ENCODE results near the gene RPS6KL1. TPM values are rescaled to one million over a fixed set of nuclear protein-coding genes. Genes with fewer than 3 reads are reported as not detected.

The RPS6KL1 gene
- total and polyA plus RNA-seq, 2 experiments from 2014 or later, result 5.6 to 6.5 TPM

DNA sequence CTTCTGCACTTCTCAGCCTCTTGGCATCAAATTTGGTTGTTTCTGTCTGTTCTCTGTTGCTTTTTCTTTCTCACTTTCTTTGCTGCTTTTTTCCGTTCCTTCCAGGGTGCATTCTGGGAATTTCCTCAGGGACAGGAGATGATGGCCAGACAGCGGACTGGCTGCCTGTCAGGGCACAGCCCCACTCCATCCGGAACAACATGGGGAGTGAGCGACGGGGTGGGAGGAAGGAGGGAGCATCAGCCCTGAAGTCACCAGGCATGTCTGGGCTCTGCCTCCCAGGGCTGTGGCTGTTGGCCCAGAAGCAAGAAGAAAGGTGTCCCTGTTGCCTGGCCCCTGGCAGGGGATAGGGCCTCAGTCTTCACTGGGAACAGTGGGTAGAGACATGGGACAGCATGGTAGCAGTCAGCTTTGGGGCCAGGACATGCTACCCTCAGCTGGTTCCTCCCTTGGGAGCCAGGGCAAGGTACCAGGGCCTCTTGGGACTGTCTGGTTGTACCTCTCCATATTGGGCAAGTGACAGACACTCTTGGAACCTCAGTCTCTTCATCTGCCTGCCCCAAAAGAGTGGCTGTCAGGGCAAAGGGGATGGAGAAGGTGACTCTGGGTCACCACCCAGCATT is 23.7 kb upstream of the RPS6KL1 start:
- Histone ChIP-seq H3K27me3 (ENCODE audit: insufficient read depth) (no peaks in the 10 kb centered on the region), H3K27ac (ENCODE audit: low read depth) (no peak overlapping the region), H2AFZ (peak overlapping the region; percentile 18; the same call in 1 of the 2 replicates), H3K36me3 (ENCODE audit: insufficient read depth) (no peaks in the 10 kb centered on the region), H3F3A (replicated peaks; ENCODE audit: low read depth) (0 out of 2 replicates have a peak, but pooled peaks cover 5% of the 10 kb centered on the region), H3K4me3 (no peak overlapping the region), H3K4me1 (ENCODE audit: insufficient read depth) (peaks cover 4% of the 10 kb centered on the region; the same call in 1 of the 2 replicates), H3K9me2 (ENCODE audit: insufficient read depth) (no peaks in the 10 kb centered on the region), H3K4me2 (no peak overlapping the region), H3K79me2 (replicated peaks; ENCODE audit: insufficient read depth) (no peaks in the 10 kb centered on the region), H4K20me1 (replicated peaks; ENCODE audit: insufficient read depth) (no peaks in the 10 kb centered on the region)
- Mint-ChIP-seq H3K4me1 (peaks cover 10% of the 10 kb centered on the region; the same call in 2 of the 3 replicates), H3K27ac (no peak overlapping the region), H3K27me3 (ENCODE audit: insufficient read depth, low read depth, poor library complexity) (peaks cover 14% of the 10 kb centered on the region), H3K36me3 (ENCODE audit: low read depth) (no peaks in the 10 kb centered on the region; the same call in 2 of the 3 replicates), H3K9me3 (no peaks in the 10 kb centered on the region; the same call in 2 of the 3 replicates), H3K4me3 (no peak overlapping the region; the same call in 2 of the 3 replicates)
- TF ChIP-seq, protein P1, sequence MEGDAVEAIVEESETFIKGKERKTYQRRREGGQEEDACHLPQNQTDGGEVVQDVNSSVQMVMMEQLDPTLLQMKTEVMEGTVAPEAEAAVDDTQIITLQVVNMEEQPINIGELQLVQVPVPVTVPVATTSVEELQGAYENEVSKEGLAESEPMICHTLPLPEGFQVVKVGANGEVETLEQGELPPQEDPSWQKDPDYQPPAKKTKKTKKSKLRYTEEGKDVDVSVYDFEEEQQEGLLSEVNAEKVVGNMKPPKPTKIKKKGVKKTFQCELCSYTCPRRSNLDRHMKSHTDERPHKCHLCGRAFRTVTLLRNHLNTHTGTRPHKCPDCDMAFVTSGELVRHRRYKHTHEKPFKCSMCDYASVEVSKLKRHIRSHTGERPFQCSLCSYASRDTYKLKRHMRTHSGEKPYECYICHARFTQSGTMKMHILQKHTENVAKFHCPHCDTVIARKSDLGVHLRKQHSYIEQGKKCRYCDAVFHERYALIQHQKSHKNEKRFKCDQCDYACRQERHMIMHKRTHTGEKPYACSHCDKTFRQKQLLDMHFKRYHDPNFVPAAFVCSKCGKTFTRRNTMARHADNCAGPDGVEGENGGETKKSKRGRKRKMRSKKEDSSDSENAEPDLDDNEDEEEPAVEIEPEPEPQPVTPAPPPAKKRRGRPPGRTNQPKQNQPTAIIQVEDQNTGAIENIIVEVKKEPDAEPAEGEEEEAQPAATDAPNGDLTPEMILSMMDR (conservative IDR thresholded peaks at IDR 0.05; ENCODE audit: low read depth in 2 of 2), result peak in 1 of 2 experiments; percentile 9; a peak in 1 of 4 replicates
- TF ChIP-seq, protein P2, sequence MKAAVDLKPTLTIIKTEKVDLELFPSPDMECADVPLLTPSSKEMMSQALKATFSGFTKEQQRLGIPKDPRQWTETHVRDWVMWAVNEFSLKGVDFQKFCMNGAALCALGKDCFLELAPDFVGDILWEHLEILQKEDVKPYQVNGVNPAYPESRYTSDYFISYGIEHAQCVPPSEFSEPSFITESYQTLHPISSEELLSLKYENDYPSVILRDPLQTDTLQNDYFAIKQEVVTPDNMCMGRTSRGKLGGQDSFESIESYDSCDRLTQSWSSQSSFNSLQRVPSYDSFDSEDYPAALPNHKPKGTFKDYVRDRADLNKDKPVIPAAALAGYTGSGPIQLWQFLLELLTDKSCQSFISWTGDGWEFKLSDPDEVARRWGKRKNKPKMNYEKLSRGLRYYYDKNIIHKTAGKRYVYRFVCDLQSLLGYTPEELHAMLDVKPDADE (IDR thresholded peaks at IDR 0.05), result no peak
- TF ChIP-seq EZH2 (IDR thresholded peaks at IDR 0.05; ENCODE audit: low read depth, unreplicated experiment) (no peak), ZNF114 (CRISPR knock-in tag; IDR thresholded peaks at IDR 0.05) (no peak), REST (IDR thresholded peaks at IDR 0.05; ENCODE audit: unreplicated experiment) (no peak)
- ATAC-seq (no peak), DNase-seq (ENCODE audit: low spot score) (no peak)
